ENCODE measurements around the gene RPTOR. TPM values are rescaled to one million over a fixed set of nuclear protein-coding genes. Genes with fewer than 3 reads are reported as not detected.

The RPTOR gene
- total RNA-seq, 1 donor, result 45.5 TPM

GRCh38 chr17:80893604-80894438, 349.2 kb downstream of the RPTOR start:
- DNase-seq (ENCODE audit: low read depth in 2 of 3, low spot score in 2 of 3), result no peak

DNA sequence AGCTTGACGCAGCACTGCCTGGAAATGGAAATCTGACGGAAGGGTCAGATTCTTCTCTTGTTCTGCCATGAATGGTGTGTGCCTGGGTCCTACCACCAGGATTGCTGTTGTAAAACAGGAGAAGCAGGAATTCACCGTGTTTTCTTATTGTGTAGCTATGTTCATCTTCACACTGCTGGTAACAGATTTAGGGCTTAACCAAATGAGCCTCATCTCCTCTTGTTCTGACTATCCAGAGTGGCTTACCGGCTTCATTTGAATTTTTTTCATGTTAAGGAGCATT, 349.7 kb downstream of the RPTOR start:
- DNase-seq (ENCODE audit: low read depth in 2 of 3, low spot score in 2 of 3), result no peak

DNA sequence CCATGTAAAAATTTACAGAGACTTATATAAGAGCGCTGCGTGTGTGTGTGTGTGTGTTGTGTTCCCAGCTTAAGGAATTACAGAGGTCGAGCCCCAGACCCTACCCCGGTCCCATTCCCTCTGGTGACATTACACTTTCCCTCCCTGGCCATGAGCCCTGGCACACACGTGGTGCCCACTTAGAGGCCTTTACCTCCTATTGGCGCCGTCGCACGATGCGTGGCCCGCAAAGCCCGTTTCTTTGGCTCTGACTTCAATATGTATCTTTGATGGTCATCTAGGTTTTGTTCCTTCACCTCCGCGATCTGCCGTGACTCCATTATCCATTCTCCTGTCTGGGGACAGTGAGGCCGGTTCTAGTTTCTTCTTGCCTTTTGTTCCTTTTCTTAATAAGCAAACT, 350.1 kb downstream of the RPTOR start:
- no peak for DNase-seq (ENCODE audit: low read depth in 2 of 3, low spot score in 2 of 3)

- DNase-seq (ENCODE audit: low read depth in 2 of 3, low spot score in 2 of 3), result no peak
Measured at GRCh38 chr17:80895366-80895765, 350.7 kb downstream of the RPTOR start.

- no peak for DNase-seq (ENCODE audit: low read depth in 2 of 3, low spot score in 2 of 3)
Measured at GRCh38 chr17:80898716-80899115, 354.1 kb downstream of the RPTOR start.

DNA sequence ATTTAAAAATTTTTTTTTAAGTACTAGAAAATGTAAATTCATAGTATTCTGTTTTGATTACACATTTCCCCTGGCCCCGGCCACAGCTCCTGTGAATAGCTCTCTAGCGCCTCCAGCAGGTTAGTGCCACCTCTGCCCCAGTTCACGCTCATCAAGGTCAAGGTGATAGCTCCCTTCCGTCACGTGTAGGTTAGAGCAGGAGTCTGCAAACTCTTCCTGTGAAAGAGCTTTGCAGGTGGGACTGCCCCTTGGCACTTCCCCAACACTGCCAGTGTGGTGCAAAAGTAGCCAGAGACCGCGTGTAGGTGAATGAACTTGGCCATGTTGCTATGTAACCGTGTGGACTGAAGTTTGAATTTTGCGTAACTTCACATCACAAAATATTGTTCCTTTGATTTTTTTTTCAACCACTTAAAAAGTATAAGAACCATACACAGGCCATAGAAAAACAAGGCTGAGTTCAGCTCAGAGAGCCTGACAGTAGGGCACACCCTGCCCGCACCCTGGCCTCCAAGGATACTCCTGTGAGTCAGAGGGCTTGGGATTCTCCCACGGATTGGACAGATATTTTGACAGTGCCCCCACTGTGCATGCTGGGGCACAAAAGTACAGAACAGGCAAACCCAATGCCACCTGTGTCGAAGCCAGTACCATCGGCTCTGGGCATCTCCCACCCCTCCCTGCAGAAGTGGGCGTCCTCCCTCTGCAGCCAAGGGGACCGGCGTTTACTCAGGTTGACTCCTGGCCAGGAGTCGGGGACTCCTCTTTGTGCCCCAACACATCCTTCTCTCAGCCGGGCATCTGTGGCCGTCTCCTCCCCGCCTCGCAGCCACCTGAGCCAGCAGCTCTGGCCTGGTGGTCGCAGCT, 355.0 kb downstream of the RPTOR start:
- DNase-seq (ENCODE audit: low read depth in 2 of 3, low spot score in 2 of 3), result peak; percentile 38 to 68 (median 39)

DNA sequence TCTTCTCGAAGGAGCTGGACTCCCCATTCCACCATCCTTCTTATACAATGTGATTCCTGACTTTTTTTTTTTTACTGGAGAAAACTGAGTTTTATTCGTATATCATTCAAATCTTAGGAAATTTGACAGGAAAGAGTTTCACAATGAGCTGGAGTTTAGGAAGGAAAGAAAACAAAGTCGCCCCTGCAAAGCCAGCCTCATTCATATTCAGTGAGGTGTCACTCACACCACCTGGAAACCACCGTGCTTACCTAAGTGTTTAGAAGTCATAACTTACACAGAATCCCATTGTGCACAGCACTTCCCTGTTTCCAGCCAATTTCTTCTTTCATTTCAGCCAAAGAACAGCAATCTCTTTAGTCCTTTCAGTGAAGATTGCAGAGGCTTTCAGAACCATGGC, 356.7 kb downstream of the RPTOR start:
- DNase-seq (ENCODE audit: low read depth in 2 of 3, low spot score in 2 of 3), result no peak

DNA sequence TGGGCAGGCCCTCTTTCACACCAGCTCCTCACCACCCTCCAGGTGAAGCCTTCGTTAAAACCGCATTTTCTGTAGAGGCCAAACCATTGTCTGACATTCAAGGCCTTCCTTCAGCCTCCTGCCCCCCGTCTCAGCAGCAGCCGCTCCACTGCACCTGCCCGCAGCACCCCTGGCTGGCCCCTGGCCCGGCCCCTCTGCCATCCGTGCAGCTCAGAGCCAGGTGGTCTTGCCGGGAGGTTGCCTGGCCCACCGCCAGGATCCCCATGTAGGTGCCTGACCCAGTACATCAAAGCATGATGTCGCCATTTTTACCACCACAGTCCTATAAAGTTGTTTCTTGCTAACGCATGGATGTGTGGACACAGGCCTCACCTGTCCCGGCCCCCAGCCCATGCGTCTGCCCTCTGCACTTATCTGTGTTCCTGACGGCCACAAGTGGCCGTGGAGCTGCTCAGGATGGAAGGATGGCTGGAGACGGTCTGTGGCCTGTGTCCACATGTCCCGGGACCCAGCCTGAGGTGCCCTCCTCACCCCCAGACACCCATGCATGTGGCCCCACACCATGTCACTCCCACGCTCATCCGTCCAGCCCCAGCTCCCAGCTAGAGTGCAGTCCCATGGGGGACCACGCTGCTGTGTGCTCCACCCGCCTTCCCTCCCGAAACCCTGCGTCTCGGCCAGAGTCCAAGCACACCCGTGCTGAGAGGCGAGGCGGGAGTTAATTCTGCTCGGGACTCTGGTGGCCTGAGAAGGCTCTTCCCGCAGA, 357.7 kb downstream of the RPTOR start:
- no peak for DNase-seq (ENCODE audit: low read depth in 2 of 3, low spot score in 2 of 3)

DNA sequence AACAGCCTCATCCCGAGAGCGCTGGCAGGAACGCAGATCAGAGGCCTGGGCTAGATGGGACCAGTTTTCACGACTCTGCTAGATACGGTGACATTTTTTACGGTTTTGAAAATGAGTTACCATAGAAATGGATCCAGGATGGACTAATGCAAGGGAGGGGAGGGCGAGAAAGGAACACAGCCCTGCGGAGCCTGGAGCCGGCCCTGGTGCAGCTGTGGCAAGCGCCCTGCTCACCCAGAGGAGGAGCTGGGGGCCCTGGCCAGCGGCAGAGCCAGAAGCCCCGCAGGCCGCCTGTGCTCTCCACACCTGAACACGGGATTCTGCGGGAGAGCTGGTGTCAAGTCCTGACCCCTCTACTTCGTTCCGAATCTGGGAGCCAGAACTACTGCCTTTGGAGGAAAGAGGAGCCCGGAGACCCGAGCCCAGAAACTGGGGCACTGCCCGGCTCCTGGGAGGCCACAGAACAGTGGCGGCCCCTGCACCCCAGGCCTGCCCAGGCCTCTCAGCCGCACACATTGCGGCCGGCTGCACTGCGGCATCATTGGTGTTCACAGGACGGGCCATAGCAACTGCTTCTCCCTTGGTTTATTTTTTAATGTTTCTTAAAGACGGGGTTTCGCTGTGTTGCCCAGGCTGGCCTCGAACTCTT, 358.4 kb downstream of the RPTOR start:
- DNase-seq (ENCODE audit: low read depth in 2 of 3, low spot score in 2 of 3), result no peak

- DNase-seq (ENCODE audit: low read depth in 2 of 3, low spot score in 2 of 3), result no peak
Measured at GRCh38 chr17:80904036-80904753, 359.6 kb downstream of the RPTOR start.

DNA sequence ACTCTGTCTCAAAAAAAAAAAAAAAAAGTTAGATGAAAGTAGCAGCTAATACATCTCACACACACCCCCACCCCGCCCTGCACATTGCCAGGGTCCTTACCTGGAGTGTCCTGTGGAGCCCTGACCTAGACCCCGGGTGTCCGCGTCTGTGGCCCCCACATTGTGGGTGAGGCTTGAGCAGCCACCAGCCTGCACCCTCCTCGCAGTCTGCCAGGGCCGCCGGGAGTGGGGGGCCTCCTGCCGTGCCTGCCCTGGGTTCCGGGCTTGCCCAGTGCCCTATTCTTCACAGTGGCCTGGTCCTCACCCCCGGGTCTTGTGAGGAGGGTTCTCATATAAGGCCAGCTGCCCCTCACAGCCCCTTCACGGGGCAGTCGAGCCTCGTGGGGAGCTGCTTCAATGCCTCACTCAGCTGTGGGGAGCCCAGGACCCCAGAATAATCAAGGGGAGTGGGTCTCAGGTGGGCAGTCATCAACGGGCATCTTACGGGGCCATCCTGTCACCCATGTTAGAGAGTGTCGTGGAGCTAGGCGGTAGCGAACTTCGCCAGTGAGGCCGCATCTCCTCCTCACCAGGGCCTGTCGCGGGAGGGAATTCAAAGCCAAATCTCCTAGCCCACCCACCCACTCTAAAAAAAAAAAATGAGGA, 361.1 kb downstream of the RPTOR start:
- no peak for DNase-seq (ENCODE audit: low read depth in 2 of 3, low spot score in 2 of 3)

- DNase-seq (ENCODE audit: low read depth in 2 of 3, low spot score in 2 of 3), result no peak
Measured at GRCh38 chr17:80906364-80907259, 362.0 kb downstream of the RPTOR start.

DNA sequence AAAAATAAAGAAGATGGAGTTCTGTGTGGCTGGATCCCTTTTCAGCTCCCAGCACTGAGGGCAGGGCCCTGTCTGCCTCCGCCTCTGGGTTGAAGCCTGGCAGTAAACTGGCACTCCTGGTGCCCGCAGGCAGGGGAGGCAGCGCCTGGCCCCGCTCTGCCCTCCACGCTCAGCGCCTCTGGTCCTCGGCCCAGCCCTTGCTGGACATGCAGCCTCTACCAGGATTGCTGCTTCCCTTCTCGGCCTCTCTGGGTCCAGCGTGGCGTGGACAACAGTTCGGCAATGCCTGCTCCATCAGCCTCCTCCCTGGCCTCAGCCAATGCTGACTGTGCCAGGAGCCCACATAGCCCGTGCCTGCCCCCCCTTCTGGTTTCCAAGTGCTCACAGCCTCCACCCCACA, 362.6 kb downstream of the RPTOR start:
- DNase-seq (ENCODE audit: low read depth in 2 of 3, low spot score in 2 of 3), result no peak

GRCh38 chr17:80908211-80908610, 363.6 kb downstream of the RPTOR start:
- DNase-seq (ENCODE audit: low read depth in 2 of 3, low spot score in 2 of 3), result no peak

DNA sequence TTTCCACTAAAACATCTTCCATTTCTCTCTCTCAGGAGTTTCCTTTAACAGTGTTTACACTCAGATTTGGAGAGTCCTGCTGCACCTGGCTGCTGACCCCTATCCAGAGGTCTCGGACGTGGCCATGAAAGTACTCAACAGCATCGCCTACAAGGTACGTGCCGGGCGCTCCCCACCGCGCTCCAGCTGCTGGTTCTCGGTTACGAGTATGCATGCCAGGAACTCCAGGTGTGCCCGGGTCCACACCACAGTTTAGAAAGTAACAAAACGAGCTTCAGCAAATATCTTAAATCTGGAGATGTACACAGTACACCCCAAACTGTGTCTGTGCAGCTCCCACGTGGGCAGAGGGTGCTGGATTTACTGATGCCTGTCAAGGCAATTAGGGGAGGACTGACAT, 364.1 kb downstream of the RPTOR start:
- no peak for DNase-seq (ENCODE audit: low read depth in 2 of 3, low spot score in 2 of 3)

- DNase-seq (ENCODE audit: low read depth in 2 of 3, low spot score in 2 of 3), result no peak
Measured at GRCh38 chr17:80909635-80910034, 365.0 kb downstream of the RPTOR start.

GRCh38 chr17:80910043-80910442, 365.4 kb downstream of the RPTOR start:
- DNase-seq (ENCODE audit: low read depth in 2 of 3, low spot score in 2 of 3), result no peak

- DNase-seq (ENCODE audit: low read depth in 2 of 3, low spot score in 2 of 3), result no peak
Measured at GRCh38 chr17:80912476-80912875, 367.8 kb downstream of the RPTOR start.

Measured in hematopoietic multipotent progenitor cell (in vitro differentiated cells).